HG03196 (cell line): Measurements from ENCODE around the gene GALNS.
A peak's percentile ranks its signal among the peaks of the same experiment; 100 is the strongest.

ENCODE experiments used
- ATAC-seq: cut with Tn5 transposase; IDR thresholded peaks from one replicate; pipeline ENCODE4 v1.9.1; 2021; ENCODE audit not compliant: unreplicated experiment

GALNS gene

DNA sequence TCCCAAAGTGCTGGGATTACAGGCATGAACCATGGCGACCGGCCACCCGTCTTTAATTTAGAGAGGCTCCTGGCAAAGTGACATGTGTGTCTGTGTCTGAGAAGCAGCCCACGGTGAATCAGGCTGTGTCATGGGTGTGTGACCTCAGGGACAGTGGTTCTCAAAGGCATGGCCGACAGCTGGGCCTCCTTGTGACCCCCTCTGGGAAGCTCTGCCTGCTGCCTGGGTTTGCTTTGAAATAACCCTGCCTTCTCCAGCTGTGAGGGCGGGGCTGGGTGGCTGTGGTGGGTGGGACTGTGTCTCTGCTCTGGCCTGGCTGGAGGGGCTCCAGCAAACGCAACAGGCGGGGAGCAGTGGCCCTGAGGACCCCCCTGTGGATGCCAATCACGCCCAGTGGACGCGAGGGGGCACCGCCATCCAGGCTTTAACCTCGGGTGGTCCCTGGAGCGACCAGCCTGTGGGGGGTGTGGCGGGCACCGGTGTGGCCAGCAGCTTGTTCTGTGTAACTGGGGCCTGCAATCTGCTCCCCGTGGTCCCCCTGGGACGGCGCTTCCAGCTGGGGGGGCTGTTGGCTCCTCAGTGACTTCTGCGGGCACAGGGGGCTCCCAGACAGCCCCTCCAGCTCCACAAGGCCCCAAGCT lies 36.2 kb downstream of the GALNS start:
- ATAC-seq: no peak

DNA sequence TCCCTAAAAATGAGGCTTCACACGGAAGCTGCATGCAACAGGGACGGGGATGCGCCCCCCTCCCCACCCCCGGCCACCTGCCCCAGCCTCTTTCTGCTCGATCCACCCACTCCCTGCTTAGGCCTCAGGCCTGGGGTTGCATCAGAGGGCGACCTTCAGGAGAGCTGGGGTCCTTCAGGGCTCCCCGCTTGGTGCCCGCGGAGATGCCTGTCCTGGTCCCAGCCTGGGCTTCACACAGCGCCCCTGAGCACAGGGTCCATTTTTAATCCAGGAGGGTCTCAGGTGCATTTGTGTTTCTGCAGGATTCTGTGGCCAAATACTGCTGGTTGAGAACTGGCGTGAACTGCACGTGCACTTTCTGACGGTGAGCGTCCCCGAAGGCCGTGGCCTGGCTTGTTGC lies 37.6 kb downstream of the GALNS start:
- ATAC-seq: no peak

DNA sequence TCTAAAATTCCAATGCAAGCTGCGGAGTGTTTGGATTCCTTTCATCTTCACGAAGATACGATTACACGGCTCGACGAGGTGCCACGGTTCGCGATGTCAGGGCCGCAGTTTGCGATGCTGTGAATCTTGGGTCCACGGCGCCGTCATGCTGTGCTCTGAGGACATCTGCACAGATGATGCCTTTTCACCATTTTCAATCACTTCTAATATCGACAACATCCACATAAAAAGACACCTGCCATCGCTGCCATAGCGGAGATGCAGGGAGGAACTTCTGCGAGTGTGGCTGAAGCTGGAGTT lies 38.2 kb downstream of the GALNS start:
- ATAC-seq: no peak

DNA sequence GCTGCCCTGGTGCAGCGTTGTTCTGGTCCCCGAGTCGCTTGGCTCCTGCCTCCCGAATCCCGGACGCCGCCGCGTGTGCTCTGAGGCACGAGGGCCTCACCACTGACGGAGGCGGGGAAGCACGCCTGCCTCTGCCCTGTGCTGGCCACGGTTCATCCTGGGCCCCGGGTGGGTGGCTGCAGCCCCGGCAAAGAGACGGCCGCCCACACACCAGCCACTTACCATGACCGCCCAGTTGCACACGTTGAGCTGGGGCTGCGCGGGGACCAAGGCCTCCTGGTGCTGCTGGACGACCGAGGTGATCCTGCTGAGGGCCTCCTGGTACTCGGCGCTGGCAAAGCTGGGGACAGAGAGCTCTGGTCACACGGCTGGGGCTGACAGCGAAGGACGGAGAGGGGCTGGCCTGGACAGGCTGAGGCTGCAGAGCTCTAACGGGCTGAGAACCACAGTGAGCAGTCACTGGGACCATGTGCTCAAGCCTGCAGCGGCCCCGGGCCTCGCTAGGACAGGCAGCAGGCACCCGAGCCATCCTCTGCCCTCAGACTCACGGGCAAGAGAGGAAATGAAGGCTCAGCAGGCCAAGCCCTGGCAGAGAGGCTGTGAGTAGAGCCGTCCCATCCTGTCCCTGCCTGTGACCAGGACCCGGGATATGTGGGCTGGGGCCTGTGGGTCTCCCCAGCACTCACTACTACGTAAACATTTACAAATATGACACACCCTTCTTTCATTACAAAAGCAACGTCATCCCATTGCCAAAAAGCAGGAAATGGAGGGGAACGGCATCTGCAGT lies 38.8 kb downstream of the GALNS start:
- no peak for ATAC-seq

DNA sequence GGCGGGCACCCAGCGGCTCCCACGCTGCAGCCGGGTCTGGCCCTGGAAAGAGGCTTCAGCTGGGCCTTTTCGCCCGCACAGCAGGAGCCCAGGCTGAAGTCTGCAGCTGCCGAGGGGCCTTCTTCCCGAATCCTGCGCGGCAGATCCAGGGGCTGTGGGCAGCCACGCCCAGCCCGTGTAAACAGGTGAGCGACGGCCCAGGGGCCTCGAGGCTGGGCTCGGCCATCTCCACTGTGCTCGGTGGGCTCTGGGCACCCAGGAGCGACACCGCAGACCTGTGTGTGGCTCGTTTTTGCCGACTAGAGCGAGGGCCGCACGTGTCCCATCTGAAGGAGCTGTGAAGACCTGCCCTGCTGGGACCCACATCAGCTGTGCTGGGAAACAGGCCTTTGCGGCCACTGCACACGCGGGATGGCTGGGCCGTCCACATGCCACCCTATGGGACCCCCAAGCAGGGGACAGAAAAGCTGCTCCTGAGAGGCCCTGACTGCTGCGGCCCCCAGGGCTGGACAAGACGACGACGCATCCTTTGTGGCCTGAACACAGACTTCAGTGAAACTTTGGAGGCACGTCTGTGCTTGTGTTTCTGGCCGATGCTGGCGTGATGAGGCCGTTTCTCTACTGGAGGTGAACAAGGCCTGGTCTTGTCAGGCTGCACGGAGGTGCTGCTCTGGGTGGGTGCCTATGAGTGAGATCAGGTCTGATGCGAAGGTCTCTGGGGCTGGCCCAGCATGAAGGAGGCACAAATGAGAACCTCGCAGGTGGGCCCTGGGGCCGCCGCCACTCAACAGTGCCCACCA lies 39.8 kb downstream of the GALNS start:
- ATAC-seq: no peak

DNA sequence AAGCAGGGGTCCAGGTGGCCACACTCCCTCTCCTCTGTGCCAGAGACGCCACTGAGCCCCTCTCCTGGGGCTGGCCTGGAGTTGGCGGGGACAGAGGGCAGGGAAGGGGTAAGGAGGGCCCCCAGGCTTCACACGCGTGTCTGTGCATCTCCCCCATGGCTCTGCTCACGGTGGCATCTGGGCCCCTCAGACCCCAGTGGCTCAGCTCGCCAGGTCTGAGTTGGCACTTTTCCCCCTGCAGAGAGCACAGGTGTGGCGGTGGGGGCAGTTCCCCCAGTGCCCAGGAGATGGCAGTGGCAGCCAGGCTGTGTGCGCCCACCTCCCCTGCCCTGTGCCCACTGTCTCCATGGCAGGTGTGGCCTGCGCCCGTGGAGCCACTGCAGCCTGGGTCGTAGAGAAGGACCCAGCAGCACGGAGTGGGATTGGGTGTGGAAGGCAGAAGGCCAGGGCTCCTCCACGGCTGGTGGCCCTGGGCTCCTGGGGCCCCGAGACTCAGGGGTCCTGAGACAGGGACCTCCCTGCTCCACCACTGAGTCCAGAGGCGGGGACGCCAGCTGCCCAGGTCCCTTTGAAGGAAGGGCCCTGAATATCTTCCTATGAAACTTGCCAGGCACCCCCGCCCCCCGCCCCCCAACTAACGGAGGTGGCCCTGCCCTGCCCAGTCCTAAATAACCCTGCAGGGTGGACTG lies 40.7 kb downstream of the GALNS start:
- no peak for ATAC-seq

DNA sequence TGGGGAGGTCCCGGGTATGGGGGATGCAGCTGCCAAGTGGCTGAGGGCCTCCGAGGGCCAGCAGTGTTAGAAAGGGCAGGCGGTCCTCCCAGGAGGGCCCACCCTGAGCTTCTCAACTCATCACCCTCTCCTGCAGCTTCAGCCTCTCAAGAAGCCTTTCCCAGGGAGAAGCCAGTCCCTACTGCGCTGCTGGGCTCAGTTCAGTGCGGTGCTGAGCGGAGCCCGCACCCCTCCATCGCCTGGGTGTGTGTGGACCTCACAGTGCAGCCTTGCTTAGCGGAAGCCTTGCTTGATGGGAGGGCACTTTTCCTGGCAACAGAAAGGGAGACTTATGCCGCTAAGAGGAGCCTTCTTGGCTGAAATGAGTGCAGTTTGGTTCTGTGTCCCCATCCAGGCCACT lies 41.5 kb downstream of the GALNS start:
- ATAC-seq: no peak

DNA sequence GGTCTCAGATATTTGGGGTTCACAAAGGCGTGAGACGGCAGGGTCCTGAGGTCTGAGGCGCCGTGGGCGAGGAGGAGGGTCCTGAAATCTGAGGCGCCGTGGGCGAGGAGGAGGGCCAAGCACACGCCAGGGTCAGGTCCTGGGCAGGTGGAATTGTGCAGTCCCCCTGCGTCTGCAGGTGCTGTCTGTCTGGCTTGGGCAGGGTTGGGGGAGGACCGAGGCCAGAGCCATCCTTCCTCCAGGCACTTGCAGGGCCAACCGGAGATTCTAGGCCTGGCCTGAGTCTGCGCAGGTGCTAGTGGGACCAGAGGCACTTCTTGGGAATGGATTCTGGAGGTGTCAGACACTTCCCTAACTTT lies 42.6 kb downstream of the GALNS start:
- no peak for ATAC-seq

DNA sequence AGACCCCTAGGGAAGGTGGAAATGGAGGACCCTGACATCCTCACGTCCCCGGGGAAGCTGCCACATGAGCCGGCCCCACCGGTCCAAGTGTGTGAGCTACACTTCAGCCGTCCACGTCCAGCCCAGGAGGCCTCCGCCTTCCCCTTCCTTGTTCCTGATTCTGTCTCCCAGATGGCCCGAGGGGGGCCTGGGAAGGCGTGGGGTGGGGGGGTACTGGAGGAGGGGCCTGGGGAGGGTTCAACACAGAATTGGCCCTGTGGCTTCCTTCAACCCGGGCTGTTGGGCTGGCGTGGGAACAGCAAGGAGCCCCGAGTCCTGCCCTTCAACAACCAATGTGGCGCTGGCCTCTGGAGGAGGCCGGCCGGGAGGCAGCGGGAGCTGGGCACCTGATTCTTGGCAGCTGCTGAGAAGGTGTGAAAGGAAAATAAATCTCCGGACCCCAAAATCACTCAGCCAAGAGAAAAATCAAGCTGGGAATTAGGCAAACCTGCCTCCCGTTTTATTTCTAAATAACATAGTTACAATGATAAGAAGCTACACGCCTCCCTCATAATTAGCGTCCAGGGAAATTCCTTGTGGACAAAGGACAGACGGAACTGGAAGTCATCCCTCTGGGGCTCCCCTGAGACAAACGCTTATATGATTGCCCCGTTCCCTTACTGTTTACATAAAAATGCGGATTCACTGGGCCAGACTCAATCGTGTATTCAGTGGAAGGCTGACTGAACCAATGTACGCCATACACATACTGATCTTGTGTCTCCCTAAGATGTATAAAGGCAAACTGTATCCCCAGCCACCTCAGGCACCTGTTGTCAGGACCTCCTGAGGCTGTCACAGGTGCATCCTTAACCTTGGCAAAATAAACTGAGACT lies 43.2 kb downstream of the GALNS start:
- no peak for ATAC-seq

DNA sequence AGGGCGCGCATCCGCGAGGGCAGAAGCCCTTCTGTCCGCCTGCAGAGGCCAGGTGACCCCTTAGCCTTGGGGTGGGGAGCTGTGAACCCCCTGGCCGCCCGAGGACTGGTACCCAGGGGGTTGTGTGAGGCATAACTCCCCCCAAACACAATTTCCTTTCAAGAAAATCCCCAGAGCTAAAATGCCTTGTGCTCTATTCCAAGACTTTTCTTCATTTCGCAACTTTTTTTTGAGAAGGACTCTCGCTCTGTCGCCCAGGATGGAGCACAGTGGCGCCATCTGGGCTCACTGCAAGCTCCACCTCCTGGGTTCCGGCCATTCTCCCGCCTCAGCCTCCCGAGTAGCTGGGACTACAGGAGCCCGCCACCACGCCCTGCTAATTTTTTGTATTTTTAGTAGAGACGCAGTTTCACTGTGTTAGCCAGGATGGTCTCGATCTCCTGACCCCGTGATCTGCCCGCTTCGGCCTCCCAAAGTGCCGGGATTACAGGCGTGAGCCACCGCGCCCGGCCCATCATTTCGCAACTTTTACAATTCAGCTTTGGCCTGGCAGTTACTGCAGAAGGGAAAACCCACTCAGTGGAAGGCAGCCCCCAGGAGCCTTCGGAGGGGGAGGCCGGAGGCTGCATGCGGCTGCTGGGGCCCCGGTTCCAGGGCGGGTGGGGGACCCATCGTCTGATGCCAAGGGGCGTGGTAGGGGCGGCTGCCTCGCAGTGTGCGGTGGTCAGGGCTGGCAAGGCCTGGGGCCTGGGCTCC lies 44.1 kb downstream of the GALNS start:
- no peak for ATAC-seq

DNA sequence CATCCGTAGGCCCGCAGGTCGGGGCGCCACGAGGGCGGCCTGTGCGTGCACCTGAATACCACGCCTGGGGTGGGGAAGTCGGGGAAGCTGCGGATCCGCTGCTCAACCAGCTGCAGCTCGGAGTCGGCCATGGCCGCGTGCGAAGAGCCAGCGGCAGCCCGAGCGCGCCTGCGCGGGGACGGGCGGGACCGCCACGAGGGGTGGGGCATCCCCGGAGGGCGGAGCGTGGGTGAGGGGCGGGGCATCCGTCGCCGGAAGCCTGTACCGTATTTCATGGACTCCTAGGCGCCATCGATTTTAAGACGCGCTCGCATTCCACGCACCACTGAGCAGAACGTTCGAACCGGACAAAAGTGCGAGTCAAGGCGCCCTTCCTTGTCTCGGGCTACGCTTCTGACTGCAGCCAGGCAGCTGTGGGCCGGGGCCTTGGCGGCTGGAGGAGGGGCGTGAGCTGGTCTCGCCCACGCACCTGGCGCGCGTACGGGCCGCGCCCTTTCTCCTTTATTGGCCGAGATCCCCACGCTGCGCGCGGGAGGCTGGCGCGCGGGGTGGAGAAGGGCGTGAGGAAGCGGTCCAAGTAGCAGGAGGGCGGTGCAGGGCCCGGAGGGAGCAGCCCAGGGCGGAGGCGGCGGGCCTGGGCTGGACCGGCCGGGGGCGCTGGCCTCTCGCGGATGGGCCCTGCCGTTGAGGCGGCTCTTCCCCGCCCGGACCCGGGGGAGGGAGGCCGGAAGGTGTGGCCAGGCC lies 44.8 kb downstream of the GALNS start, which contains the start of gene APRT:
APRT (minus strand) TSS at position 160 of the 744 bp plus-strand sequence; CDS start at position 131, 29 bp downstream.
- ATAC-seq: peak; percentile 48

DNA sequence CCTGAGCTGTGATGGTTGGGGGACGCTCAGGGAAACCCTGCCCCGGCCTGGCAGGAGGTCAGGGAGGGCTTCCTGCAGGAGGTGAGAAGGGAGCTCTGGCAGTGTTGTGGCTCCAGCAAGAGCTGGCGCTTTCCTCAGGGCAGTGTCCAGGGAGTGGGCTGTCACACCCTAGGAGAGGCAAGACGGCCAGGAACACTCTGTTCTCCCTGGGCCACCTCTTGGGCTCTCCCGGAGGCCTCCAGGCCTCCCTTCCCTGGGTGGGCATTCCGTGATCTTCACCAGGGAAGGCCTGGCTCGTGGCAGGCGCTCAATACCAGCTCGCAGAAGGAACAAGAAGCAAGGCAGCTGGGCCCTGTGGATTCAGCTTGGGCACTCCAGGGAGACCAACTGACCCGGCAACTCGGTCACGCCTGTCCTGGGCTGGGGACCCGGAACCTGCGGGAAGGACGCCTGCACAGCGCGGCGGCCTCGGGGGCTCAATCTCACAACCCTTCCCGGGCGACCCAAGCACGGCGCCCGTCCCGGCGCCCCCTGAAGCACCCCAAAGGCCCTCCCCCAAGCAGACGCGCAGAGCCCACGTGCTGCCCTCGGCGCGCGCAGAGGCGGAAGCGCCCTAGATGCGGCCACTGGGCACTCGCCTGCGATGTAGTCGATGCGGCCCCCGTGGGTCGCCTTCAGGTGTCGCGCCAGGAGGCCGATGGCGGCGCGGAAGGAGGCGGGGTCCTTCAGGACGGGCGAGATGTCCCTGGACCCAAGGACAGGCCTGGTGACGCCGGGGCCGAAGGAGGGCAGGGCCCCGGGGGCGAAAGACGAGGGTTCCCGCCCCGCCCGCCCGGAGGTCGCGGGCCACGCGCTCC lies 45.6 kb downstream of the GALNS start:
- peak; percentile 42 for ATAC-seq

DNA sequence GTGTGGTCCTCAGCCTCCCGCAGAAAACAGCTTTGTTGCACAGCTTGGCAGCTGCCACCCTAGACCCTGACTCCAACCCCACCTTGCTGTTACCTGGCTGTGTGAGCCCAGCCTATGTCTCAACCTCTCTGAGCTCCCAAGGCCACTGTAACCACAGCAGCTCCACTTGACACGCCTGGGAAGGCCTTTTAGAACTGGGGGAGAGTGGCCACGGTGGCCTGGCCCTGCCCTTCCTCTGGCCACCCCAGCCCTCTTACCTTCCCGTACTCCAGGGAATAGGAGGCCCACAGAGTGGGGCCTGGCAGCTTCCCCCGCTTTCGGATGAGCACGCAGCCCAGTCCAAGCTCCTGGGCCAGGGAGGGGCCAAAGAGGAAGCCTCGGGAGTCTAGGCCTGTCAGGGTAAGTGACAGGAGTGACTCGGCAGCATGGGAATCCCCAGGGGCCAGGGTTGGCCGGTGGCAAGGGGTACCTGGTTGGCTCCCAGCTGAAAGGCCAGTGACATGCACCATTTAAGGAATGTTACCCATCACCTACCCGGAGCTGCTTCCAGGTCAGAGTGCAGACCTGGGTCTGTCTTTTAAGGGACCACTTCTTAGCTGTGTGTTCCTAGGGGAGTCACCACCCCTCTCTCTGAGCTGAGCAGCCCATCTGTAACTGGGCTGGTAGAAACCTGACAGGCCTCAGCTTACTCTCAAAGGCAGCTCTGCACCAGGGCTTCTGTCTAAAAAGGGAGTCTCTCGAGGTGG lies 46.4 kb downstream of the GALNS start:
- ATAC-seq: no peak

DNA sequence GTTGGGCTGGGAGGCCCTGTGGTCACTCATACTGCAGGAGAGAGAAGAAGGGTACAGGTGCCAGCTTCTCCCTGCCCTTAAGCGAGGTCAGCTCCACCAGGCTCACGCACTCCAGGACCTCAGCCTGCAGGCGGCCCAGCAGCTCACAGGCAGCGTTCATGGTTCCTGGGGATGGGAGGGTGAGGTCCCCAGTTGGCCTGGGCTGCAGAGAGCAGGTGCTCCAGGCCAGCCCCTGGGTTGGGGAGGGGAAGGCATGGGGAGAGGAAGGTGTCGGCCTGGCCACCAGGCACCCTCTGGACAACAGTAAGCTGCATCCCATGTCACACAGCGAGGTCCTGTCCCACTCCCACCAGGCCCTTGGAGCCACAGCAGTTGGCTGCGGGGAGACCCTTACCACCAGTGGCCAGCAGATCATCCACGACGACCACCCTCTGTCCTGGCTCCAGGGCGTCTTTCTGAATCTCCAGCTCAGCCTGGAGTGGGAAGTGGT lies 47.0 kb downstream of the GALNS start:
- ATAC-seq: no peak

DNA sequence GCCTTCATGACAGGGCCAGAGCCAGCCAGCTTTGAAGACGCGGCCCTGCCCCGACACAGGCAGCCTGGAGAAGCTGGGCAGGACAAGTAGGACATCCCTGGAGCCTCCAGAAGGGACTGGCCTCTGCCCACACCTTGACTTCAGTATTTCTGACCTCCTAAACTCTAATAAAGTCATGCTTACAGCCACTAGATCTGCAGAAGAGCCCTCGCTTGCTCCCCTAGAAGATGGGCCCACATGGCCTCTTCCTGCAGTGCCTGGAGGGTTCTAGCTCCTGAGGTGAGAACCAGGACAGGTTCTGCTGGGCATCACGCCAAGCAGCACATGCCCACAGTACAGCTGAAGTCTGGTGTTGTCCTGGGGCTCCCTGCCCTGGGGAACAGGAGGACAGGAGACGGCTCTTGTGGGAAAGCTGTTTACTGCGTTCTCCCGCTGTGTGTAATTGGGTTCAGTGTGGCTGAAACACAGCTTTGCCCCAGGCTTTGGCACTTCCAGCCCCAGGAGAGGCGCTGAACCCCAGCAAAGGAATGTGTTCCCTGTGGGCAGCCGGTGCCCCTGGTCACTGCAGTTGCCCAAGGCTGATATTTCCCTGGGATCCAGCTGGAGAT lies 47.6 kb downstream of the GALNS start:
- no peak for ATAC-seq

DNA sequence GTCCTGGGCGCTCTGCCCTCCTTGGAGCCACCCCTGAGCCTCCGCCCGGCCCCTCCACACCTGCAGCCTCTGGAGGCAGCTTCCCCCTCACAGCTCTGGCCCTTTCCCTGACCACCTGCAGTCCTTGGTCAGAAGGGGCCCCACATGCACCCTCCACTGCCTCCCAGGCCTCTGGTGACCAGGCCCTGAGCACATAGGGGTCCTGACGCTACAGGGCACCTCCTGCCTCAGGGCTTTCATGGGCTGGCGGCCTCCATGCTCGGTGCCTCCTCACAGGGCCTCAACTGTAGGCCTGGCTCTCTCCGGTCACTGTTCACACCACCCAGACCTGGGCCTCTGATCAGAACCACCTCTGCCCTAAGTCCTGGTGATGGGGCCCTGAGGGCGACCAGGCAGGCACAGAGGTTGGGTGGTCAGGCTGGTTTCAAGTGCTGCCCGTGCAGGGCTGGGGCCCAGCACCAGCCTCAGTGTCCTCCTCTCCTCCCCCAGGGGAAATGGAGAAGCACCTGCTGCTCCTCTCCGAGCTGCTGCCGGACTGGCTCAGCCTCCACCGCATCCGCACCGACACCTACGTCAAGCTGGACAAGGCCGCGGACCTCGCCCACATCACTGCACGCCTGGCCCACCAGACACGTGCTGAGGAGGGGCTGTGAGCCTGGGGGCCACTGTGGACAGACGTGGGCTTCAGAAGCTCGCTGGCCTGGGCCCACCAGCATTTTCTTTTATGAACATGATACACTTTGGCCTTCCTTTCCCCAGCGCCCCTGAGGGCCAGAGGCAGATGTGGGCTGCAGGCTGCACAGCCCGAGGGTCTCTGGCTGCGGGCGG lies 48.9 kb downstream of the GALNS start:
- ATAC-seq: no peak
